Measurements from ENCODE around the gene MTRF1L.
A peak's percentile ranks its signal among the peaks of the same experiment; 100 is the strongest.
"Not testable (repeated sequence)": the region's sequence is repeated elsewhere in the genome, so short reads cannot be mapped to it uniquely, and the experiment has no call there.

MTRF1L gene

GRCh38 chr6:153001767-153002612, 519 bp downstream of the MTRF1L start:
- DNase-seq (ENCODE audit: low read depth in 2 of 2), result no peak

- not testable (repeated sequence) for DNase-seq (ENCODE audit: low read depth in 2 of 2)
Observed at GRCh38 chr6:153000790-153001189, 1.7 kb downstream of the MTRF1L start.

GRCh38 chr6:153000243-153000642, 2.3 kb downstream of the MTRF1L start:
- no peak for DNase-seq (ENCODE audit: low read depth in 2 of 2)

DNA sequence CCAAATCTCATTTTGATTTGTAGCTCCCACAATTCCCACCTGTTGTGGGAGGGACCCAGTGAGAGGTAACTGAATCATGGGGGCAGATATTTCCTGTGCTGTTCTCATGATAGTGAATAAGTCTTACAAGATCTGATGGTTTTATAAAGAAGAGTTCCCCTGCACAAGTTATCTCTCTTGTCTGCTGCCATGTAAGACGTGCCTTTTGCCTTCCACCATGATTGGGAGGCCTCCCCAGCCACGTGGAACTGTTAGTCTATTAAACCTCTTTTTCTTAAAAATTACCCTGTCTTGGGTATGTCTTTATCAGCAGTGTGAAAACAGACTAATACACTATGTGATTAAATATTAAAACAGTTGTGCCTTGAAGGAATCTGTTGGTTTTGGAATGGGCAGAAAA, 3.0 kb downstream of the MTRF1L start:
- not testable (repeated sequence) for DNase-seq (ENCODE audit: low read depth in 2 of 2)

- no peak for DNase-seq (ENCODE audit: low read depth in 2 of 2)
Observed at GRCh38 chr6:152993847-152994246, 8.7 kb downstream of the MTRF1L start.

GRCh38 chr6:152993431-152993830, 9.1 kb downstream of the MTRF1L start:
- DNase-seq (ENCODE audit: low read depth in 2 of 2), result no peak

DNA sequence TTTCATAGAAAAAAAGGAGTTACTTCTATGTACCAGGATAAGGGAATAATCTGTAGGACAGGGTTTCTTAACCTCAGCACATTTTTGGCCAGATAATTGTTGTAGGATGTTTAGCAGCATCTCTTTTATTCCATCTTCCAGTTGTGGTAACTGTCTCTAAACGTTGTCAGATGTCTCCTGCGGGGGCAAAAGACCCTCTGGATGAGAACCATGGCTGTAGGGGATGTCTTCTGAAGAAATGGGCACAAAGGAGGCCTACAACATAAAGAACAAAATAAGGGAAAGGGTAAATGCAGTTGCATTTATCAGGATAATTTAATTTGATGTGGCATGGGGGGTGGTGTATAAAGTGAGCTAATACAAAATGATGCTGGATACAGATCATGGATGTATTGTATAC, 15.5 kb downstream of the MTRF1L start:
- DNase-seq (ENCODE audit: low read depth in 2 of 2), result no peak

GRCh38 chr6:152985300-152985699, 17.2 kb downstream of the MTRF1L start:
- not testable (repeated sequence) for DNase-seq (ENCODE audit: low read depth in 2 of 2)

DNA sequence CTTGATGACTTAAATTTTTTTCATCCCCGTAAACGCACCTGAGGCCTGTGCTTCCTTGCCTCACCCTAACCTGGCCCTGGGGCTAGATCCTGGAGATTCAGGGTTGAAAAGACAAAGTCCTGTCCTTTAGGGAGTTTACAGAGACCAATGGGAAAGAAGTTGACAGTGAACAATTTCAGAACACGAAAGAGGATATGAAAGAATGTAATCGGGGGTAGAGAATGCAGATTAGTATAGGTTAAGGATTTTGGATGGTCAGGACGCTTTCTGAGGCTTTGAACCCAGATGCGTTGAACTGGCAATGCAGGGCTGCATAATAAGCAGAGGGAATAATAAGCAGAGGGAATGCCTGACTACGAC, 18.0 kb downstream of the MTRF1L start:
- no peak for DNase-seq (ENCODE audit: low read depth in 2 of 2)

DNA sequence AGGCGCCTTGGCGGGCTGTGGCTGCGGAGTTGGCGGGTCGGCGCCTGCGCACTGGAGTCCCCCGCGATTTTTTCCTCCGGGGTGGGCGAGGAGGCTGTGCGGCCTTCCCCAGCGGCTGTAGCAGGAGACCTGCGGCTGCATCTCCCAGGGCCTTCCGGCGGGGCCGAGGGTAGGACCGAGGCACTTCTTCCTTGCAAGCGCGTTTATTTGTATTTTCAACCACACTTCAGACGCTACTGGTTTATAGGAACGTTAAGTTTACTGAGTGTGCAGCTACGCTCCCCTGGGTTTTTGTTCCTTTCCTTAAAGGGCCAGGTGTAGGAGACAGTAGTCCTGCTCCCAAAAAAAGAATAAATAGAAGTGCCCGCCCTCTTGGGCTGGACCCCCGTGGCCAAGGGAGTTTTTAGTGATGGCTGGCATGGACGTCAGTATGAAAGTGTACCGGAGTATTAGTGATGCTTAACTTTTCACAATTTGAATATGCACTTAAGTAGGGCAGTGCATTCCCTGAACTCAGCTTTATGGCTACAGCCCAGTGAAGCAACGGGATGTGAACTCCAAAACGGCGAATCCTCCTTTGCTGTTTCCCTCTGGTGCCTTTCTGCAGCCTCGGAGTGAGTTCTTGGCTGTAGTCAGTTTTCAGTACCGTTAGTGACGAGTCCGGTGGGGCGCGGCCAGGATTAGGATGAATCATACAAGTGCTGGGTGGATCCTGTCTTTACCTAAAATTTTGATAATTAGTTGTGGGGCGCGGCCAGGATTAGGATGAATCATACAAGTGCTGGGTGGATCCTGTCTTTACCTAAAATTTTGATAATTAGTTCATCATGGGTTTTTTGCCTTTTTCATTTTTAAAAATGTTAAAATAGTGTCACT, 18.6 kb downstream of the MTRF1L start:
- peak; percentile 69 to 93 for DNase-seq (ENCODE audit: low read depth in 2 of 2)

- peak; percentile 93 to 97 for DNase-seq (ENCODE audit: low read depth in 2 of 2)
Observed at GRCh38 chr6:152982904-152983636, 19.4 kb downstream of the MTRF1L start, which contains the start of gene FBXO5. TSS of gene FBXO5 (minus strand) at chr6:152983041. CDS start at chr6:152982959, 82 bp downstream.

GRCh38 chr6:152981989-152982903, 20.3 kb downstream of the MTRF1L start:
- peak in 1 of 2 donors; percentile 22 for DNase-seq (ENCODE audit: low read depth in 2 of 2)

- no peak for DNase-seq (ENCODE audit: low read depth in 2 of 2)
Observed at GRCh38 chr6:152981219-152981618, 21.3 kb downstream of the MTRF1L start.

DNA sequence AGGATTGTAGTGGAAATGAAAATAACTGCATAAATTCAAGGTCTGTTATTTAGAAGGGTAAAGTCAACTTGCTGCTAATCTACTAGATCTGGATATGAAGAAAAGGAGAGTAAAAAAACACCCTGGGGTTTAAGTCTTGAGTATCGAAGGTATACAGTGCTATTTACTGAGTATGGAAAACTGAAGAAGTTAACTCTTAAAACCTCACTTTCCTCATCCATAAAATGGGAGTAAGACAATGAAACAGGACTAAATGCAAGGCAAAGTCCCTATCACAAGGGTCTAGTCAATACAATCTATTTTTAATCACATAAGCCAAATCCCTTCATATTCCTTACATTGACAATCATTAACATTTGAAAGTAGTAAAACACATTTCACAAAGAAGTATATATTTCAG, 21.9 kb downstream of the MTRF1L start:
- DNase-seq (ENCODE audit: low read depth in 2 of 2), result no peak

- no peak for DNase-seq (ENCODE audit: low read depth in 2 of 2)
Observed at GRCh38 chr6:152979116-152979515, 23.4 kb downstream of the MTRF1L start.

GRCh38 chr6:152978058-152978457, 24.5 kb downstream of the MTRF1L start:
- DNase-seq (ENCODE audit: low read depth in 2 of 2), result no peak

DNA sequence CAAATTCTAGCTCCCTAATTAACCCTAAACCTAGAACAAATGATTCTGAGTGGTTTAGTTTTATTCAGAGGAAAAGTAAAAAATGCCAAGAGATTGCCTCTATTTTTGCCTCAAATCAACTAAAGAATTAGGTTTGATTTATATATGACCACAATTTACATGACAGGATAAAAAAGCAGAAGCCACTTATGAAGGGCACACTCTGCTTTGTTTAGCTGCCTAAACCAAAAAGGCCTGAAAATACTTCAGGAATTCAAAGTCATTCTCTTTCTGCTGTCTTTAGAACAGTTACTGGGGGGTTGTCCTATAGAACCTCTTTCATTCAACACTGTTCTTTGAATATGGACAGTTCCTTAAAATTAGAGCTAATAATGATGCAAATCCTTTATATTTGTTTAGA, 25.0 kb downstream of the MTRF1L start:
- DNase-seq (ENCODE audit: low read depth in 2 of 2), result no peak

- DNase-seq (ENCODE audit: low read depth in 2 of 2), result no peak
Observed at GRCh38 chr6:152976749-152977148, 25.8 kb downstream of the MTRF1L start.

GRCh38 chr6:152975204-152975915, 27.1 kb downstream of the MTRF1L start:
- DNase-seq (ENCODE audit: low read depth in 2 of 2), result no peak

DNA sequence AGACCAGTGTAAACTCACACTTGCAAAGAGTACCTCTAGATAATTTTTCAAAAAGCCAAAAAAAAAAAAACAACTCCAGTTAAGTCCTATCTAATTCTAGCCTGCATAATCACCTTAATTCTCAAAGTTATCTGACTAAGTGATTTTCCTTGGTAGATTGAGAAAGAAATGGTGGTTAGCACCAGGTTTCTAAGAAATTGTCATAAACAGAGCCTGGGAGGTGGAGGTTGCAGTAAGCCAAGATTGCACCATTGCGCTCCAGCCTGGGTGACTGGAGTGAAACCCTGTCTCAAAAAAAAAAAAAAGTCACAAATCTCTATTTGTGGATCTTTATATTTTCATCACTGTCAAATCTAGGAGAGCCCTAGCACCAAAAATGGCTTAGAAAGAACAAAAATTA, 28.6 kb downstream of the MTRF1L start:
- no peak for DNase-seq (ENCODE audit: low read depth in 2 of 2)
